DMS 273 (cell line): ENCODE results near the gene GGACT.
"Not testable (repeated sequence)": the region's sequence is repeated elsewhere in the genome, so short reads cannot be mapped to it uniquely, and the experiment has no call there.

Source experiments
- DNase-seq: peaks from one replicate; lab custom pipeline; 2025; ENCODE audit not compliant: unreplicated experiment; lab: John Stamatoyannopoulos, UW

Gene GGACT

GRCh38 chr13:100601716-100602115 lies 13.1 kb upstream of the GGACT start:
- DNase-seq = no peak

- DNase-seq = no peak
Measured at GRCh38 chr13:100600915-100601314, 12.3 kb upstream of the GGACT start.

- peak; percentile 21 for DNase-seq
Measured at GRCh38 chr13:100600461-100600860, 11.9 kb upstream of the GGACT start.

- no peak for DNase-seq
Measured at GRCh38 chr13:100597253-100597652, 8.7 kb upstream of the GGACT start.

- no peak for DNase-seq
Measured at GRCh38 chr13:100596516-100596915, 7.9 kb upstream of the GGACT start.

- DNase-seq = peak; percentile 24
Measured at GRCh38 chr13:100594731-100595130, 6.1 kb upstream of the GGACT start.

- DNase-seq = no peak
Measured at GRCh38 chr13:100594255-100594654, 5.7 kb upstream of the GGACT start.

GRCh38 chr13:100589178-100589725 lies 663 bp upstream of the GGACT start:
- no peak for DNase-seq

- DNase-seq = no peak
Measured at GRCh38 chr13:100584896-100585295, 3.7 kb downstream of the GGACT start.

- no peak for DNase-seq
Measured at GRCh38 chr13:100581504-100581903, 7.1 kb downstream of the GGACT start.

- no peak for DNase-seq
Measured at GRCh38 chr13:100581030-100581429, 7.6 kb downstream of the GGACT start.

- DNase-seq = no peak
Measured at GRCh38 chr13:100580045-100580444, 8.5 kb downstream of the GGACT start.

- not testable (repeated sequence) for DNase-seq
Measured at GRCh38 chr13:100577239-100577638, 11.3 kb downstream of the GGACT start.

GRCh38 chr13:100573121-100573520 lies 15.5 kb downstream of the GGACT start:
- peak; percentile 81 for DNase-seq

- no peak for DNase-seq
Measured at GRCh38 chr13:100566543-100566942, 22.0 kb downstream of the GGACT start.

- DNase-seq = no peak
Measured at GRCh38 chr13:100565286-100565685, 23.3 kb downstream of the GGACT start.

- DNase-seq = no peak
Measured at GRCh38 chr13:100564444-100565223, 24.0 kb downstream of the GGACT start.

- DNase-seq = no peak
Measured at GRCh38 chr13:100563779-100564178, 24.8 kb downstream of the GGACT start.

GRCh38 chr13:100561599-100562204 lies 26.9 kb downstream of the GGACT start:
- DNase-seq = no peak

- no peak for DNase-seq
Measured at GRCh38 chr13:100561158-100561499, 27.5 kb downstream of the GGACT start.

GRCh38 chr13:100560498-100561157 lies 28.0 kb downstream of the GGACT start:
- DNase-seq = no peak

GRCh38 chr13:100559886-100560285 lies 28.7 kb downstream of the GGACT start:
- DNase-seq = no peak
